ENCODE data around the gene OR51A7.

GRCh38 chr11:4921796-4922195 is 18.2 kb downstream of the OR51A7 start:
- TF ChIP-seq POLR2A (IDR thresholded peaks at IDR 0.05): no peak
- TF ChIP-seq CTCF (IDR thresholded peaks at IDR 0.05): no peak
